ENCODE measurements around the gene ATP6V0A4. TPM values are rescaled to one million over a fixed set of nuclear protein-coding genes. Genes with fewer than 3 reads are reported as not detected.
"Not testable (repeated sequence)": the region's sequence is repeated elsewhere in the genome, so short reads cannot be mapped to it uniquely, and the experiment has no call there.

Gene ATP6V0A4
- total RNA-seq, 4 donors from 2014 or later = not detected

DNA sequence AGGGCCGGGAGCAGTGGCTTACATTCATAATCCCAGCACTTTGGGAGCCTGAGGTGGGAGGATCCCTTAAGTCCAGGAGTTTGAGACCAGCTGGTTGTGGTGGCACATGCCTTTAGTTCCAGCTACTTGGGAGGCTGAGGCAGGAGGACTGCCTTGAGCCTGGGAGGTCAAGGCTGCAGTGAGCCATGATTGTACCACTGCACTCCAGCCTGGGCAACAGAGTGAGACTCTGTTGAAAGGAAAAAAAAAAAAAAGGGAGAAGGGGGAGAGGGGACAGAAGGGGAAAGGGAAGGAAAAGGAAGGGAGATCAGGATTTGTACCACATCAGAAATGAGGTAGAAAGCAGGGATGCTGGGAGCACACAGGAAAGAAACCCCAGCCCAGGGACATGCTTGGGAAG lies 58.1 kb downstream of the ATP6V0A4 start:
- 88% methylated on average over 1 of the region's 1 CpG for WGBS
- H3K27ac ChIP-seq (replicated peaks in 1 of 4) = no peak overlapping the region
- intact Hi-C loops (cut with DNase I) = loop anchor here (5.0 kb wide), 1 partner anchor 578 kb away; no protein-coding TSS in a partner anchor
- H3K4me1 ChIP-seq = no peaks in the 10 kb centered on the region
- no peaks in the 10 kb centered on the region for H3K9me3 ChIP-seq
- no peaks in the 10 kb centered on the region for H3K27me3 ChIP-seq
- TF ChIP-seq, protein P1, sequence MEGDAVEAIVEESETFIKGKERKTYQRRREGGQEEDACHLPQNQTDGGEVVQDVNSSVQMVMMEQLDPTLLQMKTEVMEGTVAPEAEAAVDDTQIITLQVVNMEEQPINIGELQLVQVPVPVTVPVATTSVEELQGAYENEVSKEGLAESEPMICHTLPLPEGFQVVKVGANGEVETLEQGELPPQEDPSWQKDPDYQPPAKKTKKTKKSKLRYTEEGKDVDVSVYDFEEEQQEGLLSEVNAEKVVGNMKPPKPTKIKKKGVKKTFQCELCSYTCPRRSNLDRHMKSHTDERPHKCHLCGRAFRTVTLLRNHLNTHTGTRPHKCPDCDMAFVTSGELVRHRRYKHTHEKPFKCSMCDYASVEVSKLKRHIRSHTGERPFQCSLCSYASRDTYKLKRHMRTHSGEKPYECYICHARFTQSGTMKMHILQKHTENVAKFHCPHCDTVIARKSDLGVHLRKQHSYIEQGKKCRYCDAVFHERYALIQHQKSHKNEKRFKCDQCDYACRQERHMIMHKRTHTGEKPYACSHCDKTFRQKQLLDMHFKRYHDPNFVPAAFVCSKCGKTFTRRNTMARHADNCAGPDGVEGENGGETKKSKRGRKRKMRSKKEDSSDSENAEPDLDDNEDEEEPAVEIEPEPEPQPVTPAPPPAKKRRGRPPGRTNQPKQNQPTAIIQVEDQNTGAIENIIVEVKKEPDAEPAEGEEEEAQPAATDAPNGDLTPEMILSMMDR (IDR thresholded peaks at IDR 0.05) = no peak
- no peak for TF ChIP-seq EP300 (IDR thresholded peaks at IDR 0.05)
- TF ChIP-seq POLR2A (IDR thresholded peaks at IDR 0.05; ENCODE audit: low read depth) = no peak
- no peak for TF ChIP-seq POLR2AphosphoS5 (IDR thresholded peaks at IDR 0.05)
- no peaks in the 10 kb centered on the region for H3K36me3 ChIP-seq
- no peak overlapping the region for H3K4me3 ChIP-seq
- no peak for DNase-seq (ENCODE audit: extremely low spot score)

DNA sequence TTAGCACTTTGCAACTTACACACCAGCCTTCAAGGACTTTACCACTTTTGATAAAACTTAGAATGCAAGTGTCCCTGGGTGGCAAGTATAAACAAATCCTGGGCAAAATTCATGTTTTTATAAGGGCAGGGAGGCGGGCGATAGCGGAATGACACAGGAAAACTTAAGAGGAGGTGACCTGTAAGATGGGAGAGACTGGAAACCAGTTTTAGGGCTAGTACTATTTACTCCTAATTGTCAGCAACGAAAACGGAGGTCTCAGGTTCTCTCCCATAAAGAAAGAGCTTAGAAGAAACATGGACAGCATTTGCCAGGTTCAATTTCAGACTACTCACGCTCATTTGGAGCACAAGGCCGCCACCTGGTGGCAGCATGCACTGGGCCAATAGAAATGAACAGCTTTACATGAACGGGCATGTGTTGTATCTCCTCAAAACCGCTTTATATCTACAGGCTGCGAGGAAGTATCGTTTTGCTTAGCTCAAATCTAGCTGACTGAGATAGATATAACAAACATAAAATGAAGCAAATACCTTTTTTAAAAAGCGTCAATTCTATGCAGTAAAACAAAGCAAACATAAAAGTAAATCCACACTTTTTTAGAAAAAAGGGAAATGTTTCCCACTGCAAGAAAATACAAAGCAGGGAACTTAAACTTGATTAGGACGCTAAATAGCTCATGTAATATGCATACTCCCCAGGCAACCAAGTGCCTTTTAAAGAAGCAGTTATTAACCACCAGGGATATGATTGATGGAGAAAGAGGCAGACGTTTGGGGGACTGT lies 59.3 kb downstream of the ATP6V0A4 start:
- no peak for DNase-seq (ENCODE audit: extremely low spot score)
- TF ChIP-seq EP300 (IDR thresholded peaks at IDR 0.05) (no peak), POLR2A (IDR thresholded peaks at IDR 0.05; ENCODE audit: low read depth) (no peak), POLR2AphosphoS5 (IDR thresholded peaks at IDR 0.05) (no peak)
- TF ChIP-seq, protein P1 (IDR thresholded peaks at IDR 0.05) = peak; percentile 62 to 80 (median 73)
- H3K9me3 ChIP-seq = no peaks in the 10 kb centered on the region
- H3K27ac ChIP-seq (replicated peaks in 1 of 4) = no peak overlapping the region
- no peak overlapping the region for H3K4me3 ChIP-seq
- no peaks in the 10 kb centered on the region for H3K36me3 ChIP-seq
- no peaks in the 10 kb centered on the region for H3K27me3 ChIP-seq
- H3K4me1 ChIP-seq = no peaks in the 10 kb centered on the region
- intact Hi-C loops (cut with DNase I) = loop anchor here (5.0 kb wide), 1 partner anchor 576 kb away; no protein-coding TSS in a partner anchor
- WGBS = 35% methylated on average over 14 of the region's 14 CpGs

DNA sequence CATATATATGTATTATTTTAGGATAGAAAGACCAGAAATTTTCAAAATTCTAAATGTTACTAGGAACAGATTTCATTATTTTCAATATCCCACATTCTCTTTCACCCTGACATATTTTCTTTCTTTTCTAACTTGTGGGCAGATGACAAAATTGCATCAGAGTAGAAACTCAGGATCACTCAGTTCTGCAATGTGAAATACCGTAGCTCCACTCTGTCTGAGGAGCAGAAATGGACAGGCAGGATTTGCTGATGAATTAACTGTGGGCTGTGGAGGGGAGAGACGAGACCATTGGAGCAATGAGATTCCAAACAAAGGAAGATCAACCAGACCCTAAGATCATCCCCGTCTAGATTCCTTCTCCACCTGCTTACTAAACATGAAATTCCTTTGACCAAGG lies 59.9 kb downstream of the ATP6V0A4 start:
- Histone ChIP-seq H3K4me1 (no peaks in the 10 kb centered on the region), H3K9me3 (no peaks in the 10 kb centered on the region), H3K36me3 (no peaks in the 10 kb centered on the region), H3K27me3 (no peaks in the 10 kb centered on the region), H3K4me3 (no peak overlapping the region), H3K27ac (replicated peaks in 1 of 4) (no peak overlapping the region)
- TF ChIP-seq, protein P1 (IDR thresholded peaks at IDR 0.05) = no peak
- TF ChIP-seq POLR2A (IDR thresholded peaks at IDR 0.05; ENCODE audit: low read depth) (no peak), EP300 (IDR thresholded peaks at IDR 0.05) (no peak)
- WGBS = 65% methylated on average over 3 of the region's 3 CpGs
- intact Hi-C loops (cut with DNase I) = loop anchor here (5.0 kb wide), 1 partner anchor 576 kb away; no protein-coding TSS in a partner anchor
- DNase-seq (ENCODE audit: extremely low spot score) = no peak

- DNase-seq (ENCODE audit: extremely low spot score) = no peak
- no peak for TF ChIP-seq EP300 (IDR thresholded peaks at IDR 0.05)
- TF ChIP-seq, protein P1 (IDR thresholded peaks at IDR 0.05) = no peak
- TF ChIP-seq POLR2A (IDR thresholded peaks at IDR 0.05; ENCODE audit: low read depth) = no peak
- TF ChIP-seq POLR2AphosphoS5 (IDR thresholded peaks at IDR 0.05) = no peak
- no peaks in the 10 kb centered on the region for H3K9me3 ChIP-seq
- H3K27ac ChIP-seq (replicated peaks in 1 of 4) = no peak overlapping the region
- 75% methylated on average over 3 of the region's 6 CpGs for WGBS
- H3K4me1 ChIP-seq = no peaks in the 10 kb centered on the region
- H3K27me3 ChIP-seq = no peaks in the 10 kb centered on the region
- no peak overlapping the region for H3K4me3 ChIP-seq
- intact Hi-C loops (cut with DNase I) = loop anchor here (5.0 kb wide), 1 partner anchor 573 kb away; no protein-coding TSS in a partner anchor
- no peaks in the 10 kb centered on the region for H3K36me3 ChIP-seq
Observed at GRCh38 chr7:138735399-138735798, 62.6 kb downstream of the ATP6V0A4 start.

- H3K4me1 ChIP-seq; H3K36me3 ChIP-seq; H3K4me3 ChIP-seq; H3K9me3 ChIP-seq; DNase-seq (ENCODE audit: extremely low spot score); H3K27me3 ChIP-seq; intact Hi-C loops (cut with DNase I); H3K27ac ChIP-seq (replicated peaks in 1 of 4): not testable (repeated sequence)
- WGBS = 88% methylated on average over 5 of the region's 5 CpGs
Observed at GRCh38 chr7:138731733-138732132, 66.3 kb downstream of the ATP6V0A4 start.

Measured in esophagus muscularis mucosa (tissue), 4 donors.